Measurements from ENCODE around the gene VSTM1. TPM values are rescaled to one million over a fixed set of nuclear protein-coding genes. Genes with fewer than 3 reads are reported as not detected.

VSTM1 gene
- polyA plus RNA-seq, 3 donors from 2014 or later, result 1.1 TPM; not detected in 2

GRCh38 chr19:53991224-53992113 lies 72.2 kb downstream of the VSTM1 start, which contains the start of gene CACNG6:
CACNG6 (plus strand) TSS chr19:53991637; CDS start chr19:53992878, 1,241 bp downstream.
- DNase-seq, result no peak
- Mint-ChIP-seq H3K4me3 (peak within 1 kb of the TSS in 4 of 5 donors; percentile 10 to 47 (median 19)), H3K27me3 (ENCODE audit: low read depth in 3 of 3) (peaks cover 2 to 27% (median 20%) of the 10 kb centered on the region in 3 donors), H3K9me3 (peaks cover 0 to 2% (median 0%) of the 10 kb centered on the region in 6 donors), H3K27ac (no peak within 1 kb of the TSS), H3K4me1 (peaks cover 0 to 5% of the 10 kb centered on the region in 2 donors), H3K36me3 (no peaks in the 10 kb centered on the region)

Other genes with a start within 250 kb of the VSTM1 start
- gene NLRP12, start 239.6 kb downstream of the VSTM1 start, polyA plus RNA-seq, result under 1 TPM in 2 of 3 donors, not detected in 1; 0.20 to 0.28 TPM
- gene MYADM, start 196.0 kb downstream of the VSTM1 start, polyA plus RNA-seq, result 10 to 100 TPM; 20.1 to 40.5 (median 34.0) TPM
- gene PRKCG, start 181.7 kb downstream of the VSTM1 start, polyA plus RNA-seq, result not detected
- not detected for gene CACNG7, start 154.6 kb downstream of the VSTM1 start, polyA plus RNA-seq
- gene CACNG8, start 101.0 kb downstream of the VSTM1 start, polyA plus RNA-seq, result not detected
- gene CACNG6, start 72.3 kb downstream of the VSTM1 start, polyA plus RNA-seq, result not detected
- gene TARM1, start 17.5 kb upstream of the VSTM1 start, polyA plus RNA-seq, result not detected
- gene OSCAR, start 36.9 kb upstream of the VSTM1 start, polyA plus RNA-seq, result under 1 TPM in 2 of 3 donors, not detected in 1; 0.33 to 0.82 TPM
- gene NDUFA3, start 39.0 kb upstream of the VSTM1 start, polyA plus RNA-seq, result 100 to 1,000 TPM; 367 to 704 (median 506) TPM
- 10 to 100 TPM; 20.1 to 26.4 (median 20.6) TPM for gene TFPT, start 51.8 kb upstream of the VSTM1 start, polyA plus RNA-seq
- gene PRPF31, start 51.9 kb upstream of the VSTM1 start, polyA plus RNA-seq, result 10 to 100 TPM; 61.0 to 81.0 (median 72.7) TPM
- 10 to 100 TPM in 1 of 3 donors, 1 to 10 TPM in 2; 2.8 to 13.3 (median 4.0) TPM for gene CNOT3, start 73.9 kb upstream of the VSTM1 start, polyA plus RNA-seq
- gene LENG1, start 95.8 kb upstream of the VSTM1 start, polyA plus RNA-seq, result 10 to 100 TPM in 2 of 3 donors, 1 to 10 TPM in 1; 2.6 to 14.0 (median 13.5) TPM
- 1 to 10 TPM in 2 of 3 donors, under 1 TPM in 1; 0.93 to 3.3 (median 1.5) TPM for gene TMC4, start 109.3 kb upstream of the VSTM1 start, polyA plus RNA-seq
- 10 to 100 TPM in 2 of 3 donors, 1 to 10 TPM in 1; 8.8 to 17.8 (median 15.7) TPM for gene MBOAT7, start 125.7 kb upstream of the VSTM1 start, polyA plus RNA-seq
- gene TSEN34, start 127.4 kb upstream of the VSTM1 start, polyA plus RNA-seq, result 10 to 100 TPM; 26.6 to 36.4 (median 34.0) TPM
- gene RPS9, start 137.0 kb upstream of the VSTM1 start, polyA plus RNA-seq, result 1,000 to 10,000 TPM in 1 of 3 donors, 100 to 1,000 TPM in 2; 436 to 1,067 (median 492) TPM
- 1 to 10 TPM in 1 of 3 donors, under 1 TPM in 2; 0.21 to 2.7 (median 0.59) TPM for gene LILRB3, start 159.1 kb upstream of the VSTM1 start, polyA plus RNA-seq
- under 1 TPM; 0.33 to 0.53 (median 0.39) TPM for gene LILRA6, start 178.9 kb upstream of the VSTM1 start, polyA plus RNA-seq
- not detected for gene LILRB5, start 193.4 kb upstream of the VSTM1 start, polyA plus RNA-seq
- gene LILRB2, start 217.2 kb upstream of the VSTM1 start, polyA plus RNA-seq, result under 1 TPM; 0.14 to 0.81 (median 0.31) TPM
- 1 to 10 TPM in 1 of 3 donors, under 1 TPM in 1, not detected in 1; 0.28 to 1.6 TPM for gene LILRA5, start 249.3 kb upstream of the VSTM1 start, polyA plus RNA-seq

All from immature natural killer cell (primary cell).